ENCODE measurements around the gene KMT2B. TPM values are rescaled to one million over a fixed set of nuclear protein-coding genes. Genes with fewer than 3 reads are reported as not detected.

The KMT2B gene
- total RNA-seq, 1 experiment from 2014 or later: 66.6 TPM

GRCh38 chr19:35695895-35696422, 21.8 kb upstream of the KMT2B start:
- peaks cover 4% of the 10 kb centered on the region; the same call in 1 of the 2 replicates for H3K9me3 Mint-ChIP-seq
- ATAC-seq: no peak
- DNase-seq (ENCODE audit: low spot score): no peak
- POLR2A ChIA-PET: no interaction called here
- H3K4me1 Mint-ChIP-seq: no peaks in the 10 kb centered on the region; the same call in 1 of the 2 replicates
- TF ChIP-seq ZNF232 (CRISPR knock-in tag; IDR thresholded peaks at IDR 0.05) (no peak), MXD4 (CRISPR knock-in tag; IDR thresholded peaks at IDR 0.05; ENCODE audit: borderline replicate concordance) (no peak), CTCF (IDR thresholded peaks at IDR 0.05) (no peak), ZNF121 (CRISPR knock-in tag; IDR thresholded peaks at IDR 0.05) (no peak), ZNF138 (CRISPR knock-in tag; conservative IDR thresholded peaks at IDR 0.05) (no peak)
- no peaks in the 10 kb centered on the region for H3K36me3 Mint-ChIP-seq
- H3K4me3 Mint-ChIP-seq: no peak overlapping the region
- H3K27ac Mint-ChIP-seq: no peak overlapping the region
- CTCF ChIA-PET: interaction anchor here (1.1 to 1.7 kb wide), 3 partner anchors 11 to 235 kb away, joined by 3 to 6 read pairs (median 3); no protein-coding TSS in a partner anchor
- peaks cover 11% of the 10 kb centered on the region for H3K27me3 Mint-ChIP-seq (ENCODE audit: low read depth)

GRCh38 chr19:35696835-35697234, 21.0 kb upstream of the KMT2B start:
- TF ChIP-seq NR2C2 (CRISPR knock-in tag; IDR thresholded peaks at IDR 0.05) (no peak), ATF1 (CRISPR knock-in tag; IDR thresholded peaks at IDR 0.05) (no peak), GABPB1 (CRISPR knock-in tag; IDR thresholded peaks at IDR 0.05) (no peak), PRDM15 (CRISPR knock-in tag; IDR thresholded peaks at IDR 0.05) (no peak), ZSCAN18 (CRISPR knock-in tag; IDR thresholded peaks at IDR 0.05) (no peak), USF1 (CRISPR knock-in tag; IDR thresholded peaks at IDR 0.05) (no peak), PRRX2 (CRISPR knock-in tag; IDR thresholded peaks at IDR 0.05) (no peak), HMGXB4 (CRISPR knock-in tag; IDR thresholded peaks at IDR 0.05) (no peak), ZNF396 (CRISPR knock-in tag; IDR thresholded peaks at IDR 0.05; ENCODE audit: borderline replicate concordance) (no peak), CDX4 (CRISPR knock-in tag; IDR thresholded peaks at IDR 0.05; ENCODE audit: borderline replicate concordance) (no peak), CBFB (CRISPR knock-in tag; IDR thresholded peaks at IDR 0.05; ENCODE audit: low read depth) (no peak), ETV6 (CRISPR knock-in tag; IDR thresholded peaks at IDR 0.05) (no peak), OVOL2 (CRISPR knock-in tag; IDR thresholded peaks at IDR 0.05; ENCODE audit: borderline replicate concordance) (no peak), HMGA2 (CRISPR knock-in tag; IDR thresholded peaks at IDR 0.05) (no peak), ZNF671 (CRISPR knock-in tag; IDR thresholded peaks at IDR 0.05) (no peak), ZNF121 (CRISPR knock-in tag; IDR thresholded peaks at IDR 0.05) (no peak)
- Mint-ChIP-seq H3K4me3 (no peak overlapping the region), H3K9me3 (peaks cover 4% of the 10 kb centered on the region; the same call in 1 of the 2 replicates), H3K4me1 (no peaks in the 10 kb centered on the region; the same call in 1 of the 2 replicates), H3K27me3 (ENCODE audit: low read depth) (peaks cover 11% of the 10 kb centered on the region), H3K36me3 (no peaks in the 10 kb centered on the region), H3K27ac (no peak overlapping the region)
- ATAC-seq: no peak
- POLR2A ChIA-PET: no interaction called here
- no peak for DNase-seq (ENCODE audit: low spot score)
- CTCF ChIA-PET: interaction anchor here (0.6 to 1.7 kb wide), 5 partner anchors 10 to 234 kb away, joined by 3 to 6 read pairs (median 3); no protein-coding TSS in a partner anchor
